Measurements from ENCODE around the gene CTXN3.
"Not testable (repeated sequence)": the region's sequence is repeated elsewhere in the genome, so short reads cannot be mapped to it uniquely, and the experiment has no call there.

The CTXN3 gene

GRCh38 chr5:127652952-127653611 is 4.2 kb downstream of the CTXN3 start:
- no peak for DNase-seq

- DNase-seq, result no peak
These were observed 7.9 kb downstream of the CTXN3 start for GRCh38 chr5:127656825-127657224.

GRCh38 chr5:127660047-127660733 is 11.3 kb downstream of the CTXN3 start:
- no peak for DNase-seq

- no peak for DNase-seq
These were observed 15.2 kb downstream of the CTXN3 start for GRCh38 chr5:127664093-127664492.

- DNase-seq, result no peak
These were observed 16.8 kb downstream of the CTXN3 start for GRCh38 chr5:127665641-127666040.

- no peak for DNase-seq
These were observed 17.3 kb downstream of the CTXN3 start for GRCh38 chr5:127666043-127666716.

GRCh38 chr5:127667926-127668325 is 19.0 kb downstream of the CTXN3 start:
- DNase-seq, result no peak

GRCh38 chr5:127671218-127671617 is 22.3 kb downstream of the CTXN3 start:
- no peak for DNase-seq

- DNase-seq, result no peak
These were observed 24.4 kb downstream of the CTXN3 start for GRCh38 chr5:127673117-127673800.

GRCh38 chr5:127676951-127677350 is 28.1 kb downstream of the CTXN3 start:
- not testable (repeated sequence) for DNase-seq

GRCh38 chr5:127679691-127680330 is 30.9 kb downstream of the CTXN3 start:
- not testable (repeated sequence) for DNase-seq

GRCh38 chr5:127680595-127680994 is 31.7 kb downstream of the CTXN3 start:
- DNase-seq, result no peak

- DNase-seq, result no peak
These were observed 34.1 kb downstream of the CTXN3 start for GRCh38 chr5:127683008-127683407.

GRCh38 chr5:127684726-127685467 is 36.0 kb downstream of the CTXN3 start:
- DNase-seq, result no peak

GRCh38 chr5:127685662-127686061 is 36.8 kb downstream of the CTXN3 start:
- DNase-seq, result no peak

- no peak for DNase-seq
These were observed 37.5 kb downstream of the CTXN3 start for GRCh38 chr5:127686424-127686823.

GRCh38 chr5:127694518-127695171 is 45.8 kb downstream of the CTXN3 start:
- DNase-seq, result no peak

- DNase-seq, result no peak
These were observed 46.5 kb downstream of the CTXN3 start for GRCh38 chr5:127695346-127695745.

- DNase-seq, result no peak
These were observed 47.8 kb downstream of the CTXN3 start for GRCh38 chr5:127696683-127697082.

- DNase-seq, result no peak
These were observed 49.2 kb downstream of the CTXN3 start for GRCh38 chr5:127697894-127698600.

- DNase-seq, result no peak
These were observed 50.5 kb downstream of the CTXN3 start for GRCh38 chr5:127699416-127699815.

Measured in inflammatory macrophage (primary cell).